ENCODE results near the gene VPS29. TPM values are rescaled to one million over a fixed set of nuclear protein-coding genes. Genes with fewer than 3 reads are reported as not detected.

VPS29 gene
- total and polyA plus RNA-seq, 2 experiments from 2014 or later: 39.1 to 115 TPM

GRCh38 chr12:110465024-110465423 is 36.9 kb downstream of the VPS29 start:
- Histone ChIP-seq H3K27ac (ENCODE audit: low read depth) (no peak overlapping the region), H3K9me2 (ENCODE audit: insufficient read depth) (no peaks in the 10 kb centered on the region), H3K36me3 (ENCODE audit: insufficient read depth) (peaks cover 8% of the 10 kb centered on the region), H3K4me2 (no peak overlapping the region), H3K79me2 (replicated peaks; ENCODE audit: insufficient read depth) (peaks cover 66% of the 10 kb centered on the region), H3K27me3 (ENCODE audit: insufficient read depth) (no peaks in the 10 kb centered on the region), H4K20me1 (replicated peaks; ENCODE audit: insufficient read depth) (peaks cover 19% of the 10 kb centered on the region), H3K4me1 (ENCODE audit: insufficient read depth) (peaks cover 6% of the 10 kb centered on the region), H3F3A (replicated peaks; ENCODE audit: low read depth) (0 out of 2 replicates have a peak, but pooled peaks cover 3% of the 10 kb centered on the region), H2AFZ (no peak overlapping the region), H3K4me3 (no peak overlapping the region)
- Mint-ChIP-seq H3K27me3 (ENCODE audit: insufficient read depth, low read depth, poor library complexity) (peaks cover 19% of the 10 kb centered on the region), H3K27ac (no peak overlapping the region), H3K9me3 (no peaks in the 10 kb centered on the region; the same call in 2 of the 3 replicates), H3K36me3 (ENCODE audit: low read depth) (peaks cover 42% of the 10 kb centered on the region), H3K4me1 (peaks cover 13% of the 10 kb centered on the region), H3K4me3 (no peak overlapping the region)
- DNase-seq (ENCODE audit: low spot score) (no peak), ATAC-seq (no peak)
- TF ChIP-seq CREB1 (CRISPR knock-in tag; IDR thresholded peaks at IDR 0.05; ENCODE audit: low read depth) (no peak), REST (IDR thresholded peaks at IDR 0.05; ENCODE audit: unreplicated experiment) (no peak), ZNF114 (CRISPR knock-in tag; IDR thresholded peaks at IDR 0.05) (no peak), CTCF (conservative IDR thresholded peaks at IDR 0.05; ENCODE audit: low read depth in 2 of 2) (no peak), ETS1 (IDR thresholded peaks at IDR 0.05) (no peak), POLR2AphosphoS5 (IDR thresholded peaks at IDR 0.05; ENCODE audit: low read depth) (no peak), ZNF462 (CRISPR knock-in tag; IDR thresholded peaks at IDR 0.05) (no peak), ZNF331 (CRISPR knock-in tag; IDR thresholded peaks at IDR 0.05; ENCODE audit: low read depth) (no peak), EZH2phosphoT487 (IDR thresholded peaks at IDR 0.05; ENCODE audit: unreplicated experiment) (no peak), STAT1 (IDR thresholded peaks at IDR 0.05; ENCODE audit: unreplicated experiment) (no peak), NANOG (IDR thresholded peaks at IDR 0.05; ENCODE audit: borderline replicate concordance) (no peak), JUNB (IDR thresholded peaks at IDR 0.05; ENCODE audit: unreplicated experiment) (no peak)
